ENCODE data around the gene PRICKLE2. TPM values are rescaled to one million over a fixed set of nuclear protein-coding genes. Genes with fewer than 3 reads are reported as not detected.

PRICKLE2 gene
- total RNA-seq, 1 experiment from 2014 or later, result 1.5 TPM

DNA sequence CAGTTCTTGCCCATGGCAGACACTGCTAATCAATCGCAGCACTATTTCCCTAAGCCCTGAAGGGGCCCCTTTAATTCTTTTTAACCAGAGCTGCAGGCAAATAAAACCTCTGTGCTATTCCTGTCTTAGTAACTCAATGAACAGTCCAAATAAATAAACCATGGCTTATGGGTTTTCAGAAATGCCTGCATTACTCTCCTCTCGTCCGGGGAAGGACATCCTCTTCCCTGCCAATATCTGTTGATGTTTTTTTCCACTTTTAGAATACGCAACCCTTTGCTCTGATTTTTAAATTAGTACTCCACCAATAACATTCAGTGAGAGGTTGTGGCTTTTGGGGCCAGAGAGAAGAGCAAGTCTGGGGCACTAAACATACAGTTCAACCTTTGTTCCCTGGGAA lies 35.2 kb upstream of the PRICKLE2 start:
- no peaks in the 10 kb centered on the region for H3K27me3 ChIP-seq (ENCODE audit: control insufficient read depth, insufficient read depth, low read length)
- H3K4me3 ChIP-seq (ENCODE audit: insufficient read depth, low read depth, low read length), result no peak overlapping the region
- no peaks in the 10 kb centered on the region for H3K36me3 ChIP-seq (replicated peaks; ENCODE audit: control insufficient read depth, insufficient read depth, low read length)
- no peak for DNase-seq

DNA sequence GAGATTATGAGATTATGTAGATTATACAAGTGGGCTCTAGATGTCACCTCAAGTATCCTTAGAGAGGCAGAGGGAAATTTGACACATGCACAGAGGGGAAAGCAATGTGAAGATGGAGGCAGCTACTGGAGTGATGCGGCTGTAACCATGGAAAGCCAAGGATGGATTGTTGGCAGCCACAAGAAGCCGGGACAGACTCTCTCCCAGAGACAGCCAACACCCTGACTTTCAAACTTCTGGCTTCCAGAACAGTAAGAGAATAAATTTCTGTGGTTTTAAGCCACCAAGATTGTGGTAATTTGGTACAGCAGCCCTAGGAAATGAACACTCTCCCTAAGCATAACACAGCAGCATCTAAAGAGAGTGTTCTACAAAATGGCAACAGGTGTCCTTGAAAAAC lies 34.4 kb upstream of the PRICKLE2 start:
- H3K27me3 ChIP-seq (ENCODE audit: control insufficient read depth, insufficient read depth, low read length), result no peaks in the 10 kb centered on the region
- H3K36me3 ChIP-seq (replicated peaks; ENCODE audit: control insufficient read depth, insufficient read depth, low read length), result no peaks in the 10 kb centered on the region
- no peak overlapping the region for H3K4me3 ChIP-seq (ENCODE audit: insufficient read depth, low read depth, low read length)
- no peak for DNase-seq

DNA sequence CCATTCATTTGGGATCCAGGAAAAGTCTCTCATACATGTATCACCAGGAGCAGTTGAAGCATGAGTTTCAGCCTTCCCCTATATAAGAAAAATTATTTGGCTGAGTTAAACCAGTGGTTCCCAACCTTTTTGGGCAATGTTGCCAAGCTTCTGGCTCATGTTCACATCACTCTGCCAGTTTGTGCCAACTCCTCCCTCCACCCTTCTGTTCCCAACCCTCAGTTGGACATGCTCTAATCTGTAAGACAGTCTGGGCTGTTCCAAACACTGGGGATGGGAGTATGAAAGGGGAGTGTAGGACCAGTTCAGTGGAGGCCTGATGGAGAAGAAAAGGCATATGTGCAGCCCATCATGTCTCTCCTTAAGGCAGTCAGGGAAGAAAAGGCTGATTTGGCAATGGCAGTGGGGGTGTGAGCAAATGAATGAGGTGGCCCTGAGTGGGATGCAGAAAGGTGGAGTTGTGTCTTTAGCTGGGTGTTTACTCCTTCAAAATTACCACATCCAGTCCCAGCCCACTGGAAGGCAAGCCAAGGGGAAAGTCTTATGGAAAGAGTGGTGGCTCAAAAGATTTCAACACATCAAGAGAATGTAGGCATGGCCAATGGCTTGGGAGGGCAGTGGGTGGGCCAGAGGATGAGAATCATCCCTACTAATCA lies 32.0 kb upstream of the PRICKLE2 start:
- Histone ChIP-seq H3K27me3 (ENCODE audit: control insufficient read depth, insufficient read depth, low read length) (no peaks in the 10 kb centered on the region), H3K4me3 (ENCODE audit: insufficient read depth, low read depth, low read length) (no peak overlapping the region), H3K36me3 (replicated peaks; ENCODE audit: control insufficient read depth, insufficient read depth, low read length) (no peaks in the 10 kb centered on the region)
- DNase-seq, result no peak

DNA sequence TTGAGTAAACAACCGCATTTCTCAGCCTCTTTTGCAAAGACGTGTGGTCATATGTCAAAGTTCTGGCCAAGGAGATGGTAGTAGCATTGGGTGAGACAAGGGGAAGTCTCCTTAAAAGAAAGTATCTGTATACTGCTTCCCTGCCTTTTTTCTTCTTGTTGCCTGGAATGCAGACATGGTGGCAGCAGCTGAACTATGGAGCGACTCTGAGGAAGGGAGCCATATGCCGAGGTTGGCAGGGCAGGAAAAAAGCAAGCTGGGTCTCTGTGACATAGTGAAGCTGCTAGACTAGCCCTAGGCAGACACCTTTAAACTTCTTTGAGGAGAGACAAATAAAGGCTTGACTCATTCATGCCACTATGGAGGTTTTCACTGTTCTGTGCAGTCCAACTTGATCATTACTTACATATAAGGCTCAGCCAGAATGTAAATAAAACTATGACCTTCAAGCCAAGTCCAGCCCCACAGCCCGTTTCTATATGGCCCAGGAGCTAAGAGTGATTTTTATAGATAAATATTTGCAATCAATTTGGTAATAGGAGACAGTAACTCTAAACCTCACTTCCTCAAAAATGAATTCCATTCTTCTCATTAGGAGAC lies 30.6 kb upstream of the PRICKLE2 start:
- Histone ChIP-seq H3K36me3 (replicated peaks; ENCODE audit: control insufficient read depth, insufficient read depth, low read length) (no peaks in the 10 kb centered on the region), H3K4me3 (ENCODE audit: insufficient read depth, low read depth, low read length) (no peak overlapping the region), H3K27me3 (ENCODE audit: control insufficient read depth, insufficient read depth, low read length) (no peaks in the 10 kb centered on the region)
- no peak for DNase-seq

DNA sequence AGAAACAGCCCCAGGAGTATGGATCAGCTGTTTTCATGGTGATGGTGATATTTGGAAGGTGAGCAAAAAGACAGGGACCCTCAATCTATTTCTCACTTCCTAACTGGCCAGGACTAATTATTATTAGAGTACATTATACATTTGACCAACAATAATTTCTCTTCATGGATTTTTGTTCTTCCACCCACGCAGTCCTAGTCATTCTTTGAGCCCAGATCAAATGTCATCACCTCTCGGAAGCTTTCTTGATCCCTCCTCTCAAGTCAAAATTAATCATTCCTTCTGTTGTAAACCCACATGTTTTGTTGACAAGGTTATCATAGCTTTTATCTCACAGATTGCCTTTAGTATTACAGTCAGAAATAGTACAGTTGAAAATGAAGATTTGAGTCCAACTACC lies 29.2 kb upstream of the PRICKLE2 start:
- H3K4me3 ChIP-seq (ENCODE audit: insufficient read depth, low read depth, low read length), result no peak overlapping the region
- DNase-seq, result no peak
- H3K36me3 ChIP-seq (replicated peaks; ENCODE audit: control insufficient read depth, insufficient read depth, low read length), result no peaks in the 10 kb centered on the region
- H3K27me3 ChIP-seq (ENCODE audit: control insufficient read depth, insufficient read depth, low read length), result no peaks in the 10 kb centered on the region

DNA sequence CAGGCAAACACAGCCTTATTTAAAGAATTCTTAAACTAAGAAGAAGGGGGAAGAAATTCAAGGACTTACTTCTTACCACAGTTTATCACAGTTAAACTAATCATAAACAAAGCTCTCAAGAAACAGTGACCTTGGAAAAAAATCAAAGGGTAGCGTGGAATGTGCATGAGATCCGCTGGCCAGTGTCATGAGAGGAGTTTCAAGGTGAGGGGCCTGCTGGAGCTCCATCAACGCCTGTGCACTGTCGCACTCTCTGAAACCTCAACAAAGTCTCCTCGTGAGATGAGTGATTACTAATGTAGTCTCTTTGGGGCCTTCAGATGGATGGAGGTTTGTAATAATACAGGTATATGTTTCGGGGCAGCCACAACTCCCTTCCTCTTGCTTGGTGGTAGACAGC lies 28.4 kb upstream of the PRICKLE2 start:
- Histone ChIP-seq H3K4me3 (ENCODE audit: insufficient read depth, low read depth, low read length) (no peak overlapping the region), H3K36me3 (replicated peaks; ENCODE audit: control insufficient read depth, insufficient read depth, low read length) (no peaks in the 10 kb centered on the region), H3K27me3 (ENCODE audit: control insufficient read depth, insufficient read depth, low read length) (no peaks in the 10 kb centered on the region)
- no peak for DNase-seq

DNA sequence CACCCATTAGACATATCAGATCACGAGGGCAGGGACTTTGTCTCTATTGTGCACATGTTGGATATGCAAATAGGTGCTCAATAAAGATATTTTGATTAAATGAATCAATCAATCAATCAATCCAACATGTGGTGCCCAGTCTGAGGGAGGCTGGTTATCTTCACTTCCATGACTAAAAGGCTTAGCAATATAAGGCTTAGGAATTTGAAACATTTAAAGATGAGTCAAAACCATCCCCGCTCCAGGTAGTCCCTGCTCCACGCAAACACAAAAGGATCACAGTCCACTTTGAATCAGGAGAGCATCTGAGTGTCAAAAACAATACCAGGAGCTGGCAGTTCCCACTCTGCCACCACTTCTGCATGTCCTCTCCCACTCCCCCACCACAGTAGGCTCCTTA lies 25.8 kb upstream of the PRICKLE2 start:
- Histone ChIP-seq H3K27me3 (ENCODE audit: control insufficient read depth, insufficient read depth, low read length) (no peaks in the 10 kb centered on the region), H3K36me3 (replicated peaks; ENCODE audit: control insufficient read depth, insufficient read depth, low read length) (no peaks in the 10 kb centered on the region), H3K4me3 (ENCODE audit: insufficient read depth, low read depth, low read length) (no peak overlapping the region)
- no peak for DNase-seq

DNA sequence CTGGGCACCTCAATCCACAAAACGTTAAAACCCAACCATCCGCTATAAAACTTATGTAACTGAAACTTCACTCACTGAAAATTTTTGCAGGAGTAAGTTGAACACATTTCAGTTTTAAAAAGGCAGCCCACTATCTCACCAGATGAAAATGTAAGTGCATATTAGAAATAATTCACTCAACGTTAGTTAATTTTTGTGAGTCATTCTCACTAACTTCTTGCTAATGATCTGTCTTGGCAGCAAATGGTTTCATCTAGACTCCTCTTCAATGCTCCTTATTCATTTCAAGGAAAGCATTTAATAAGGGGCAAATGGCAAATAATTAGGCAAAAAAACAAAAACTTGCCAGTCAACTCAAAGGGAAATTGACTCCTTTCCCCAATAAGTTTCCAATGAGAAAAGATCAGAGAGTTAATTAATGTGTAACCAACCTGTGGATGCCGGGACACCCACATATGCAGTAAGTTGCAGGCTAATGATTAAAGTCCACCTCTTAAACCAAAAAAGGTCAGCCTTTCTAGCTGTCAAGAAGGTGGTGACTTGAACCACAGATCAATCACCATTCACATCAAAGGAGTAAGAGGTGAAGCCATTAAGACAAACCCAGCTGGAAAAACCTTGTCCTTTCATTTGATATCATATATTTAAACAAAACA lies 22.9 kb upstream of the PRICKLE2 start:
- DNase-seq, result no peak
- Histone ChIP-seq H3K36me3 (replicated peaks; ENCODE audit: control insufficient read depth, insufficient read depth, low read length) (no peaks in the 10 kb centered on the region), H3K4me3 (ENCODE audit: insufficient read depth, low read depth, low read length) (no peak overlapping the region), H3K27me3 (ENCODE audit: control insufficient read depth, insufficient read depth, low read length) (no peaks in the 10 kb centered on the region)

DNA sequence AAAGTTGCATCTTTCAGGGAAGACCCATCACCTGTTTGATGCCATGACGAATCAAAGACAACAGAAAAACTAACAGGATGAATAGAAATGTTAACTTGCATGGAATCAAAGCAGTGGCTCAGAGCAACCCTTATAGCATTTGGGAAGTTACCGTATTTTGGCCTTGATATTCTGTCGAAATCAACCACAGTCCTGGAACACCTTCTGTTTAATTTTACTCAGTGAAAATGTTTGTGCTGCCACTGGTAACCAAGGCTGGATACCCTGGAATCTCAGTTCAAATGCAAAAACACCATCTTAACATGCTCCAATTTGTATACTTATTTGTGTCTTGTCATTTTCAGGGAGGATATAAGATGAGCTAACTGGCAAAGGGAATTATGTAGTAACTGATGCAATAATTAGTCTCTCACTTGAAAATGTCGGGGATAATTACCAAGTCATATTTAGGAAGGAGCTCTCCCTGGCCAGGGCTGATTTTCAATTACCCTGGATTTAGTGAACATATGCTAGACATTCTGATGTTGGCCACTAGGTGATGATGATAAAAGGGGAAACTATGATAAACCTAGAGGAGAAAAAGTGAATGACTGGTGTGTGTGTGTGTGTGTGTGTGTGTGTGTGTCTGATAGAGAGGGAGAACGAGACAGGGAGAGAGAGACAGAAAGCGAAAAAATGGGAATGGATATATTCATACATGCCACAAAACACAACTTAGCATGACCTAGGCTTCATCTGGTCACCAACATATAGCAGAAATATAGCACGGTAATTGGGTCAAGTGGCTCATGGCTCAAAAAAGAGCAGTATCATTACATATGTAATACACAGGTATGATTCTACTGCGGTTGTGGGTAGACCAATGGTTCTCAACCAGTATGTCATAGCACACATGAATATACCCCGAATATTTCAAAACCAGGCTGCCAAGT lies 19.0 kb upstream of the PRICKLE2 start:
- Histone ChIP-seq H3K36me3 (replicated peaks; ENCODE audit: control insufficient read depth, insufficient read depth, low read length) (no peaks in the 10 kb centered on the region), H3K27me3 (ENCODE audit: control insufficient read depth, insufficient read depth, low read length) (no peaks in the 10 kb centered on the region)
- DNase-seq, result peak; percentile 37

DNA sequence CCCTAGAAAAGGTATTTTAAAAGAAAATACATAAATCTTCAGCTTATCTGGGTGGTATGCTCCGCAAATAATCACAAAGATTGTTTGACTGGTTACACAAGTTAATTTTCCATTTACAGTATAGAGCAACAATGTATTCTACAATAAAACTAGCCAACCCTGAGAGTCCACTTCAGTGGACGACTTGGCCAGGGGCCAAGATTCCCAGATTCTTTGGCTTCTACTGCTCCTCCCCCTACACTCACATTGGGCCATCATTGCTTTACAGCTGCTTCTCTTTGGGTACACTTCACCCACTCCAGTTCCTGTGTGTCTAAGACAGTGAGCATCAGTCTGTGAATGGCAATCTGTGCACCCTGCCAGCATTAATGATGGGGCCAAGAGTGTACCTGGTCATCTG lies 17.2 kb upstream of the PRICKLE2 start:
- no peak overlapping the region for H3K4me3 ChIP-seq (ENCODE audit: insufficient read depth, low read depth, low read length)
- no peaks in the 10 kb centered on the region for H3K27me3 ChIP-seq (ENCODE audit: control insufficient read depth, insufficient read depth, low read length)
- no peak for DNase-seq
- H3K36me3 ChIP-seq (replicated peaks; ENCODE audit: control insufficient read depth, insufficient read depth, low read length), result no peaks in the 10 kb centered on the region

More for the DNA sequence above, 19.0 kb upstream of the PRICKLE2 start:
- no peak overlapping the region for H3K4me3 ChIP-seq (ENCODE audit: insufficient read depth, low read depth, low read length)

DNA sequence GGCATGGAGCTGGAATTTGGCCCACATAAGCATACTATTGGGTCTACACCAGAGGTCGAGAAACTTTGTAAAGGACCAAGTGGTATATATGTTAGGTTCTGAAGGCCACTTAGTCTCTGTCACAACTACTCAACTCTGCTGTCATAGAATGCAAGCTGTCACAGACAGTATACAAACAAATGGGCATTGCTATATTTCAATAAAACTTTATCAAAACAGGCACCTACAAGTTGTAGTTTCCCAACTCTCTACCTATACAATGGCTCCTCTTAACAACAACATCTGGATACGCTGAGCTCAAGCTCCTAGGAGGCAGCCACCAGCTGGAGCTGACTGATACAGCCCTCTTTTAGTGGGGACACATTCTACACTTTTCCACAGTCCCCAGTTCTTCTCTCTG lies 15.7 kb upstream of the PRICKLE2 start:
- no peak for DNase-seq
- Histone ChIP-seq H3K4me3 (ENCODE audit: insufficient read depth, low read depth, low read length) (no peak overlapping the region), H3K27me3 (ENCODE audit: control insufficient read depth, insufficient read depth, low read length) (no peaks in the 10 kb centered on the region), H3K36me3 (replicated peaks; ENCODE audit: control insufficient read depth, insufficient read depth, low read length) (no peaks in the 10 kb centered on the region)

DNA sequence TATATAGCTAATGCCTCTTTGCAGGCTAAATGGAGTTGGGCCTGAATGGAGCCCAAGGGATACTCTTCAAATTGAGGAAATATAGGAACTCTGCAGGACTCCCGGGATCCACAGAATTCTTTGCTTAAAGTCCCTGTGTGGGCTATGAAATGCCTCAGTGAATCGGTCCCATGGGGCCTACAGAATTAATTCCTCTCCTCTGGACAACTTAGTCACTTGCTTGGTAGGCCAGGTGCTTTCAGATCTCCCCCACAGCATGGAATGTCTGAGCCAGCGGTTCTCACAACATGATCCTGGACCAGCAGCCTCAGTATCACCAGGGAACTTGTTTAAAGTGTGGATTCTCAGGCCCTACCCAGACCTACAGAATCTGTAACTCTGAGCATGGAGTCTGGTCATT lies 15.1 kb upstream of the PRICKLE2 start:
- Histone ChIP-seq H3K4me3 (ENCODE audit: insufficient read depth, low read depth, low read length) (no peak overlapping the region), H3K27me3 (ENCODE audit: control insufficient read depth, insufficient read depth, low read length) (no peaks in the 10 kb centered on the region), H3K36me3 (replicated peaks; ENCODE audit: control insufficient read depth, insufficient read depth, low read length) (no peaks in the 10 kb centered on the region)
- DNase-seq, result no peak

DNA sequence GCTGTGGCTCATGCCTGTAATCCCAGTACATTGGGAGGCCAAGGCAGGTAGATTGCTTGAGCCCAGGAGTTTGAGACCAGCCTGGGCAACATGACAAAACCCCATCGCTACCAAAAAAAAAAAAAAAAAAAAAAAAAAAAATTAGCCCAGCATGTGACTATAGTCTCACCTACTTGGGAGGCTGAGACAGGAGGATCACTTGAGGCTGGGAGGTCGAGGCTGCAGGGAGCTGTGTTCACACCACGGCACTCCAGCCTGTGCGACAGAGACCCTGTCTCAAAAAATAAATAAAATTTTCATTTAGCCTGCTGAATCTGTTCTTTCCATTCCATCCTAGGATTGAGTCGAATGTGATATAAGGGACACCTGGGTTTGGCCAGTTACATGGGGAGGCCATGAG lies 14.6 kb upstream of the PRICKLE2 start:
- H3K36me3 ChIP-seq (replicated peaks; ENCODE audit: control insufficient read depth, insufficient read depth, low read length), result no peaks in the 10 kb centered on the region
- no peaks in the 10 kb centered on the region for H3K27me3 ChIP-seq (ENCODE audit: control insufficient read depth, insufficient read depth, low read length)
- DNase-seq, result no peak
- no peak overlapping the region for H3K4me3 ChIP-seq (ENCODE audit: insufficient read depth, low read depth, low read length)

DNA sequence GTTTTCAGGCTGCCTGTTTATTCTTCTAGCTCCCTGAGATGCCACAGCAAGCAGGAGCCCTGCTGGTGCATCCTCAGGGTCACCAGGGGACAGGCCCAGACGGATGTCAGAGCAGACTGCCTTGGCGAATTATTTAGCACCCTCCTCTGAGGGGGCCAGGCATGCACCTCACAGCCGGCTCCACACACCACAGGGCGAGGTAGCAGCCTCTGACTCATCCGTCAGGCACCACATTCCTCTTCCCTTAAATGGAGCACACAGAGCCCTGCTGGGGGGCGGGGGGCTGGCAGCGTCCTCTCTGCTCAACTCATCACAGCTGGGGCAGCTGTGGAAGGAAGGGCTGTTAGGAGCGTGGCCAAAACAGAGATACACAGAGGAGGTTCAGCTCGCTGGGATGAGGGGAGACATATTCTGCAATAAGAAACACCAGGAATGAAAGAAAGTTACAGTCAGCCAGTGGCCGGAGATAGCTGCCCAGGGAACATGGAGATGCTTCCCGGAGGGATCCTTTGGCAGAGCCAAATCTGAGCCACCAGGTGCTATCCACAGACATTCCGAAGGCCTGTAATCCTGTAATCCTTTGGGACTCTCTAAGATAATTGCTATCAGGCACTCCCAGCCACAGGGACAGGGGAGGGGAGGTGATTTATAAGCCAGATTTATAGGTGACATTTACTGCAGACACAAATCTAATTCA lies 13.9 kb upstream of the PRICKLE2 start:
- H3K27me3 ChIP-seq (ENCODE audit: control insufficient read depth, insufficient read depth, low read length), result no peaks in the 10 kb centered on the region
- peak; percentile 47 for DNase-seq
- no peaks in the 10 kb centered on the region for H3K36me3 ChIP-seq (replicated peaks; ENCODE audit: control insufficient read depth, insufficient read depth, low read length)
- no peak overlapping the region for H3K4me3 ChIP-seq (ENCODE audit: insufficient read depth, low read depth, low read length)
